Activated CD8-positive, alpha-beta memory T cell treated with anti-CD3 and anti-CD28 coated beads for 48 hours (primary cell): ENCODE results near the gene PCDHGB4.
"Not testable (repeated sequence)": the region's sequence is repeated elsewhere in the genome, so short reads cannot be mapped to it uniquely, and the experiment has no call there.

Source experiments
- DNase-seq, 3 experiments: peaks; one replicate each; pipeline ENCODE4 v3.0.0-alpha.2; 2020; ENCODE audit warnings: low read depth in 2 of 3, low spot score in 2 of 3

PCDHGB4 gene

GRCh38 chr5:141422742-141423291 is 35.3 kb downstream of the PCDHGB4 start:
- no peak for DNase-seq

DNA sequence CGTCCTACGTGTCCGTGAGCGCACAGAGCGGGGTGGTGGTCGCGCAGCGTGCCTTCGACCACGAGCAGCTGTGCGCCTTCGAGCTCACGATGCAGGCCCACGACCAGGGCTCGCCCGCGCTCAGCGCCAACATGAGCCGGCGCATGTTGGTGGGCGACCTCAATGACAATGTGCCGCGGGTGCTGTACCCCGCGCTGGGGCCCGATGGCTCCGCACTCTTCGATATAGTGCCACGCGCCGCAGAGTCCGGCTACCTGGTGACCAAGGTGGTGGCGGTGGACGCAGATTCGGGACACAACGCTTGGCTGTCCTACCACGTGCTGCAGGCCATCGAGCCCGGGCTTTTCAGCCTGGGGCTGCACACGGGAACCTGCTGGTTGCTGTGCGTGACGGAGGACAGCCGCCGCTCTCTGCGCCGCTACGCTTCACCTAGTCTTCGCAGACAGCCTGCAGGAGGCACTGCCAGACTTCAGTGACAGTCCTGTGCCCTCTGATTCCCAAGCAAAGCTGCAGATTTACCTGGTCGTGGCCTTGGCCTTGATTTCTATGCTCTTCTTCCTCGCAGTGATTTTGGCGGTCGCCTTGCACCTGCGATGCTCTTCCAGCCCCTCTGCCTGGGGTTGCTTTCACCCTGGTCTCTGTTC is 40.4 kb downstream of the PCDHGB4 start:
- DNase-seq = no peak

DNA sequence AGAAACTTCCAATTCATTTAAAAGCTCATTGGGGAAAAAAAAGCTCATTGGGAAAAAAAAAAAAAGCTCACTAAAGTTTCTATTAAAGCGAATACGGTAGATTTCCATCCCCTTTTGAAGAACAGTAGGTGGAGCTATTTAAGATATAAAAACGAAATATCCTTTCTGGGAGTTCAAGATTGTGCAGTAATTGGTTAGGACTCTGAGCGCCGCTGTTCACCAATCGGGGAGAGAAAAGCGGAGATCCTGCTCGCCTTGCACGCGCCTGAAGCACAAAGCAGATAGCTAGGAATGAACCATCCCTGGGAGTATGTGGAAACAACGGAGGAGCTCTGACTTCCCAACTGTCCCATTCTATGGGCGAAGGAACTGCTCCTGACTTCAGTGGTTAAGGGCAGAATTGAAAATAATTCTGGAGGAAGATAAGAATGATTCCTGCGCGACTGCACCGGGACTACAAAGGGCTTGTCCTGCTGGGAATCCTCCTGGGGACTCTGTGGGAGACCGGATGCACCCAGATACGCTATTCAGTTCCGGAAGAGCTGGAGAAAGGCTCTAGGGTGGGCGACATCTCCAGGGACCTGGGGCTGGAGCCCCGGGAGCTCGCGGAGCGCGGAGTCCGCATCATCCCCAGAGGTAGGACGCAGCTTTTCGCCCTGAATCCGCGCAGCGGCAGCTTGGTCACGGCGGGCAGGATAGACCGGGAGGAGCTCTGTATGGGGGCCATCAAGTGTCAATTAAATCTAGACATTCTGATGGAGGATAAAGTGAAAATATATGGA is 43.0 kb downstream of the PCDHGB4 start, which contains the start of gene PCDHGA12:
Gene PCDHGA12 (plus strand): TSS at position 176 of the 782 bp plus-strand sequence. CDS start 253 bp downstream, at position 429.
- no peak for DNase-seq

DNA sequence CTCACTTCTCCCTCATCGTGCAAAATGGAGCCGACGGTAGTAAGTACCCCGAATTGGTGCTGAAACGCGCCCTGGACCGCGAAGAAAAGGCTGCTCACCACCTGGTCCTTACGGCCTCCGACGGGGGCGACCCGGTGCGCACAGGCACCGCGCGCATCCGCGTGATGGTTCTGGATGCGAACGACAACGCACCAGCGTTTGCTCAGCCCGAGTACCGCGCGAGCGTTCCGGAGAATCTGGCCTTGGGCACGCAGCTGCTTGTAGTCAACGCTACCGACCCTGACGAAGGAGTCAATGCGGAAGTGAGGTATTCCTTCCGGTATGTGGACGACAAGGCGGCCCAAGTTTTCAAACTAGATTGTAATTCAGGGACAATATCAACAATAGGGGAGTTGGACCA is 43.8 kb downstream of the PCDHGB4 start:
- DNase-seq = no peak

GRCh38 chr5:141432308-141432707 is 44.8 kb downstream of the PCDHGB4 start:
- not testable (repeated sequence) for DNase-seq

DNA sequence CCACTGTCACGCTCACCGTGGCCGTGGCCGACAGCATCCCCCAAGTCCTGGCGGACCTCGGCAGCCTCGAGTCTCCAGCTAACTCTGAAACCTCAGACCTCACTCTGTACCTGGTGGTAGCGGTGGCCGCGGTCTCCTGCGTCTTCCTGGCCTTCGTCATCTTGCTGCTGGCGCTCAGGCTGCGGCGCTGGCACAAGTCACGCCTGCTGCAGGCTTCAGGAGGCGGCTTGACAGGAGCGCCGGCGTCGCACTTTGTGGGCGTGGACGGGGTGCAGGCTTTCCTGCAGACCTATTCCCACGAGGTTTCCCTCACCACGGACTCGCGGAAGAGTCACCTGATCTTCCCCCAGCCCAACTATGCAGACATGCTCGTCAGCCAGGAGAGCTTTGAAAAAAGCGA is 45.2 kb downstream of the PCDHGB4 start:
- not testable (repeated sequence) for DNase-seq

GRCh38 chr5:141434006-141434405 is 46.5 kb downstream of the PCDHGB4 start:
- no peak for DNase-seq

DNA sequence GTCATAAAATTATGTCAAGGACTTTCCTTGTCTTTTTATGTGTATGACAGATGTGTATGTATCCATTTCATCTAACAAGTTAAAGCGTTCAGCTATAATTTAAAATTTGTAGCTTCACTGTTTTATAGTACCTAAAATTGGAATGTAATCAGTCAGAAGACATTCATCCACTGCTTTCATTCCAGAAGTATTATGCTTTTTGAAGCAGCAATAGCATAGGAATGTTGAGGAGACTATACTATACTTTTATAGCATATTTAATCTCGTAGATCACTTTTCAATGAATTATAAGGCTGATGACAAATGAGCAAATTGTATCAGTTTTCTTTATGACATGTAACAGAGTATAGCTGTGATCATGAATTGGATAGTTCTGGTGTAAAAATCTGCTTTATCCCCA is 49.7 kb downstream of the PCDHGB4 start:
- no peak for DNase-seq

- no peak for DNase-seq
These were observed 52.1 kb downstream of the PCDHGB4 start for GRCh38 chr5:141439411-141440141.
